ENCODE measurements around the gene S100A1.

The S100A1 gene

DNA sequence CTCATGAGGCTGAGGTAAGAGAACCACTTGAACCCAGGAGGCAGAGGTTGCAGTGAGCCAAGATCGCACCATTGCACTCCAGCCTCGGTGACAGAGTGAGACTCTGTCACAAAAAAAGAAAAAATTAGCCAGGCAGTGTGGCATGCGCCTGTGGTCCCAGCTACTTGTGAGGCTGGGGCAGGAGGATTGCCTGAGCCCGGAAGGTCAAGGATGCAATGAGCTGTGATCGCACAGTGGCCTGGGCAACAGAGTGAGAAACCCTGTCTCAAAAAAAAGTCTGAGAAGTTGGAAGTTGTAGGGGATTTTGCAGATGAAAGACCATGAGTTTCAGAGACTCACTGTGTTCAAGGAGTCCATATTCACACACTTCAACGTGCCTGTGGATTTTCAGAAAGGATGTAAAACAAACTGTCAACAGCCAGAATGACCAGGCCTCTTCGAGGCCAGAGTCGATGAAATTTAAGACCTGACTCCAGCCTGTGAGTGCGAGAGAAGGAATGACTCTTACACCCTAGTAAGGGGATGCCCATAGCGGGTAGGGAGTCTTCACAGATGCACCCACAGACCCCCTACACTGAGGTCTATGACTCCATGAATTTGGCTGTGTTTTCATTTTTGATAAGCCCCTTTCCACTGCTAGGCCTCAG is 3.1 kb upstream of the S100A1 start:
- DNase-seq (ENCODE audit: low read depth, low spot score), result no peak
- Histone ChIP-seq H3K9ac (ENCODE audit: insufficient read length, low read depth) (no peak overlapping the region), H3K9me3 (ENCODE audit: insufficient read depth, low read length) (0 out of 2 replicates have a peak, but pooled peaks cover 7% of the 10 kb centered on the region), H3K4me1 (ENCODE audit: insufficient read depth, insufficient read length) (peaks cover 30% of the 10 kb centered on the region), H3K36me3 (ENCODE audit: insufficient read depth, insufficient read length, low read length) (peaks cover 60% of the 10 kb centered on the region), H3K4me3 (ENCODE audit: insufficient read length, low read depth) (no peak overlapping the region), H3K27me3 (ENCODE audit: insufficient read depth, insufficient read length) (no peaks in the 10 kb centered on the region)
- TF ChIP-seq SUZ12 (IDR thresholded peaks at IDR 0.05; ENCODE audit: extremely low read depth, insufficient read depth, insufficient read length) (no peak), YY1 (IDR thresholded peaks at IDR 0.05; ENCODE audit: insufficient read depth, insufficient read length) (no peak), ZNF274 (IDR thresholded peaks at IDR 0.05; ENCODE audit: low read depth, low read length) (no peak)

DNA sequence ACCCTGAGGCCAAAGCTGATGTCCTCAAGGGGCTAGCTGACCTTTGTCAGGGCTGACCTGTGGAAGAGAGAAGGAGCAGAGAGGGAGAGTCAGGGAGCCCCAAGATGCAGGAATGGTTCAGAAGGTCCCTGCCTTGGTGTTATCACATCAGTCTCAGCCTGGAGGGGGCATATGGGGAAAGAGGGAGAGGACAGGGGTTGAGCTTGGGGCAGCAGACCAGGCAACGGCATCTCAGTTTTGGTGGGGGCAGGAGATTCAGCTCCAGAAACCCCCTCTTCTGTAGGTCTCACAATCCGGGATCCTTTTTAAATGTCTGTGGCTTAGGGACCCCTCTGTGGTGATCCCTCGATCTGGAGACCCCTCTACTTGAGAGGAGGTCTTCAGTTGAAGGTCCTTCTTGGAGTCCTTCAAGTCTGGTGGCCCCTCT is 1.7 kb upstream of the S100A1 start:
- no peaks in the 10 kb centered on the region for H3K27me3 ChIP-seq (ENCODE audit: insufficient read depth, insufficient read length)
- no peaks in the 10 kb centered on the region for H3K9me3 ChIP-seq (ENCODE audit: insufficient read depth, low read length)
- no peak for TF ChIP-seq YY1 (IDR thresholded peaks at IDR 0.05; ENCODE audit: insufficient read depth, insufficient read length)
- TF ChIP-seq SUZ12 (IDR thresholded peaks at IDR 0.05; ENCODE audit: extremely low read depth, insufficient read depth, insufficient read length), result no peak
- no peak for TF ChIP-seq ZNF274 (IDR thresholded peaks at IDR 0.05; ENCODE audit: low read depth, low read length)
- peaks cover 34% of the 10 kb centered on the region for H3K4me1 ChIP-seq (ENCODE audit: insufficient read depth, insufficient read length)
- no peak for DNase-seq (ENCODE audit: low read depth, low spot score)
- H3K9ac ChIP-seq (ENCODE audit: insufficient read length, low read depth), result peak overlapping the region; percentile 91
- H3K36me3 ChIP-seq (ENCODE audit: insufficient read depth, insufficient read length, low read length), result peaks cover 48% of the 10 kb centered on the region
- peak overlapping the region; percentile 75 for H3K4me3 ChIP-seq (ENCODE audit: insufficient read length, low read depth)

DNA sequence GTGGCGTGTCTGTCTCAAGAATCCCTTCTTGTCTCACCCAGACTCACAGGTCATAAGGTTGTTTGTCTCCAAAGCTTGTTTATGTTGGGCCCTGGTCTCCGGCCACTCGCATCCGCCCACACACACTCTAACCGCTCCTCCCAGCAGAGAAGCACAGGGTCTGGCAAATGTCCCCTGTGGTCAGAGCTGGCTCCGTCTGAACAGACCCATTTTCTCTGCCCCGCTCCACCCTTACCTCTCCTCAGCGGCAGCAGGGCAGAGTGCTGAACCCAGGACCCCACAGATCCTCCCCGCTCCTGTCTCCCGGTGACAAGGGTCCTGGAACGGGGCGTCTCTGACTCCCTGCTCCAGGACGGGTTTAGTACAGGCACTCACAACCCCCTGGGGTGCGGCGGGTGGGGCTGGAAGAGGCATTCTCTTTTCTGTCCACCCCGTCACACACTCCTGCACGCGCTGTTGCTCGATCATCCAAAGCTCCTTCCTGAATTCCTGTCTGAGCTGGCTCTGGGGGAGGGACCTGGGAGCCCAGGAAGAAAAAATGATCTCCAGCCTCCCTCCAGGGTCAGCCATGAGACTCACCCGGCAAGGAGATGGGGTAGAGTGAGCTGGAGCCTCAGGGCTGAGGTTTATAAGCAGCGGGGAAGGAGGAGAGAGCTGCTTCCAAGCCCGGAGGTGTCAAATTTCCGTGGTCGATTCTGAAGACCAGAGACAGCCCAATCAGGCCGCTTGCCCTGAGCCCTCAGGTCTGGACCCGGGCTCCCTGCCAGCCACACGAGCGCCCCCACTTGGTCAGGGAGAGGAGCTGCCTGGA is 1.1 kb upstream of the S100A1 start, which contains the start of gene S100A13:
Gene S100A13, minus strand, starts transcription at position 602 of the 811 bp plus-strand sequence. CDS start 1,033 bp downstream, outside the sequence.
- H3K27me3 ChIP-seq (ENCODE audit: insufficient read depth, insufficient read length), result no peaks in the 10 kb centered on the region
- H3K36me3 ChIP-seq (ENCODE audit: insufficient read depth, insufficient read length, low read length), result peaks cover 44% of the 10 kb centered on the region
- H3K4me3 ChIP-seq (ENCODE audit: insufficient read length, low read depth), result peak within 1 kb of the TSS; percentile 75
- peak; percentile 99 for DNase-seq (ENCODE audit: low read depth, low spot score)
- no peaks in the 10 kb centered on the region for H3K9me3 ChIP-seq (ENCODE audit: insufficient read depth, low read length)
- TF ChIP-seq SUZ12 (IDR thresholded peaks at IDR 0.05; ENCODE audit: extremely low read depth, insufficient read depth, insufficient read length) (no peak), ZNF274 (IDR thresholded peaks at IDR 0.05; ENCODE audit: low read depth, low read length) (no peak), YY1 (IDR thresholded peaks at IDR 0.05; ENCODE audit: insufficient read depth, insufficient read length) (peak; percentile 20)
- peak within 1 kb of the TSS; percentile 91 for H3K9ac ChIP-seq (ENCODE audit: insufficient read length, low read depth)
- peaks cover 34% of the 10 kb centered on the region for H3K4me1 ChIP-seq (ENCODE audit: insufficient read depth, insufficient read length)

DNA sequence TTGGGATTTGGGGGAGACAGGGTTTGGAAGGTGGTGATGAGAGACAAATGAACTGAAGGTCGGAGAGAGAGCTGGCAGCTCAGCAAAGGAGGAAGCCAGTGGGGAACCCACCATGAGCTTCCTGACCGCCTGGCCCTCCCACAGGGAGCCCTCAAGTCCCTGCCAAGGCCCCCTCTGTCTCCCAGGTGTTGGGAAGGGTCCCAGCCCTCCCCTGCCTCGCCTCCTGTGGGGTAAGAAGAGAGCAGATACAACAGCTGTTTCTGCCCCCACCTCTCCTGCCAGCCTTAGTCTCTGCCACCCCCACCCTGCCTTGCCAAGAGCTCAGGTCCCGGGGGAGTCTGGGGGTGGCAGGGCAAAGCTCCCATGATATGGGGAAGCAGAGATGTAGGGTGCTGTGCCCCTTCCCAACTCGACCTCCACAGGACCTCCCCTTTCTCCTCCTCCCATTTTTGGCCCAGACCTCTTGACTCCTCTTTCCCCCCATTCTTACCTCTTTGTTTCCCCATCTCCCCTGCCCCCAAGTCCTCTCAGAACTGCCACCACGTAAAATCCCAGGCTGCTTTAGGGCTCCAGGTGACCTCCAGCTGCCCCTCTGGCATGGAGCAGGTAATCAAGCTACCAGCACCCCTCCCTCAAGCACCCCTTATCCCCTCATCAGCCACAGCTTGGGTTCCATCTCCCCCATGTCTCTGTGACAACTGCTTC is 556 bp downstream of the S100A1 start:
- peak overlapping the region; percentile 24 for H3K9ac ChIP-seq (ENCODE audit: insufficient read length, low read depth)
- H3K27me3 ChIP-seq (ENCODE audit: insufficient read depth, insufficient read length), result no peaks in the 10 kb centered on the region
- no peaks in the 10 kb centered on the region for H3K9me3 ChIP-seq (ENCODE audit: insufficient read depth, low read length)
- no peak overlapping the region for H3K4me3 ChIP-seq (ENCODE audit: insufficient read length, low read depth)
- peaks cover 34% of the 10 kb centered on the region for H3K4me1 ChIP-seq (ENCODE audit: insufficient read depth, insufficient read length)
- DNase-seq (ENCODE audit: low read depth, low spot score), result no peak
- no peak for TF ChIP-seq ZNF274 (IDR thresholded peaks at IDR 0.05; ENCODE audit: low read depth, low read length)
- TF ChIP-seq YY1 (IDR thresholded peaks at IDR 0.05; ENCODE audit: insufficient read depth, insufficient read length), result no peak
- no peak for TF ChIP-seq SUZ12 (IDR thresholded peaks at IDR 0.05; ENCODE audit: extremely low read depth, insufficient read depth, insufficient read length)
- H3K36me3 ChIP-seq (ENCODE audit: insufficient read depth, insufficient read length, low read length), result peaks cover 34% of the 10 kb centered on the region

DNA sequence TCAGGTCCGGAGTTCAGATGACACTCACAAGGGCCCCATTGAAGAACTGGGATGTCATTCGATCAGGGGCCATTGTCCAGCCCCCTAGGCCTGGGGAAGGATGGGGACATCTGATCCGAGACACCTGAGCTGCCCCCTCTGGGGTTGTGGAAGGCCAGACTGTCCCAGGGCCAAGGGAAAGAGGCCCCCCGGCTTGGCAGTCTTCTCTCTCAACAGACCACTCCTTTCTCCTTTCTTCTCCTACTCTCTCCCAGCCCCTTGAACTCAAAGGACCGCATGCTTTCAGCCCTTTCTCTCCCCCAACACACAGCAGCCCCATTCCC is 1.1 kb downstream of the S100A1 start:
- no peaks in the 10 kb centered on the region for H3K27me3 ChIP-seq (ENCODE audit: insufficient read depth, insufficient read length)
- H3K9me3 ChIP-seq (ENCODE audit: insufficient read depth, low read length), result no peaks in the 10 kb centered on the region
- no peak overlapping the region for H3K9ac ChIP-seq (ENCODE audit: insufficient read length, low read depth)
- TF ChIP-seq ZNF274 (IDR thresholded peaks at IDR 0.05; ENCODE audit: low read depth, low read length) (no peak), SUZ12 (IDR thresholded peaks at IDR 0.05; ENCODE audit: extremely low read depth, insufficient read depth, insufficient read length) (no peak), YY1 (IDR thresholded peaks at IDR 0.05; ENCODE audit: insufficient read depth, insufficient read length) (no peak)
- DNase-seq (ENCODE audit: low read depth, low spot score), result no peak
- H3K36me3 ChIP-seq (ENCODE audit: insufficient read depth, insufficient read length, low read length), result peaks cover 29% of the 10 kb centered on the region
- H3K4me1 ChIP-seq (ENCODE audit: insufficient read depth, insufficient read length), result peaks cover 34% of the 10 kb centered on the region
- H3K4me3 ChIP-seq (ENCODE audit: insufficient read length, low read depth), result no peak overlapping the region

DNA sequence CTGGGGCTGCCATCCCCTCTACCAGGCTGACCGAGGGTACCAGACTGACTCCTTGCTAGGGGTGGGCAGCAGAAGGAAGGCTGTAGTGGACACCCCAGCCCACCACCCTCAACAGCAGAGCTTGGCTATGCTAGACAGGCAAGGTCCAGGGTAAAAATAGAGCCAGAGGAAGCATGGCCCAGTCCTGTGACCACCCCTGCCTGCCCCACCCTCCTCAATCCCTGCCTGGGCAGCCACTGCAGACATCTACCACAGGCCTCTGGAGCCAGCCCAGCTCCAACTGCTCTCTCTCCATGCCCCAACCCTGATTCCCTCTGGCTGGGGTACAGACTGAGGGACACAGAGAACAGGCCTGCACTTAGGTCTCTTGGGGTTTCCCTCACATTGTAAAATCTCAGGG is 1.7 kb downstream of the S100A1 start:
- H3K4me3 ChIP-seq (ENCODE audit: insufficient read length, low read depth), result no peak overlapping the region
- DNase-seq (ENCODE audit: low read depth, low spot score), result no peak
- H3K9me3 ChIP-seq (ENCODE audit: insufficient read depth, low read length), result no peaks in the 10 kb centered on the region
- H3K4me1 ChIP-seq (ENCODE audit: insufficient read depth, insufficient read length), result peaks cover 34% of the 10 kb centered on the region
- TF ChIP-seq SUZ12 (IDR thresholded peaks at IDR 0.05; ENCODE audit: extremely low read depth, insufficient read depth, insufficient read length) (no peak), YY1 (IDR thresholded peaks at IDR 0.05; ENCODE audit: insufficient read depth, insufficient read length) (no peak), ZNF274 (IDR thresholded peaks at IDR 0.05; ENCODE audit: low read depth, low read length) (no peak)
- peaks cover 24% of the 10 kb centered on the region for H3K36me3 ChIP-seq (ENCODE audit: insufficient read depth, insufficient read length, low read length)
- peak overlapping the region; percentile 24 for H3K9ac ChIP-seq (ENCODE audit: insufficient read length, low read depth)
- no peaks in the 10 kb centered on the region for H3K27me3 ChIP-seq (ENCODE audit: insufficient read depth, insufficient read length)
